Measurements from ENCODE around the gene MAP3K20. TPM values are rescaled to one million over a fixed set of nuclear protein-coding genes. Genes with fewer than 3 reads are reported as not detected.
A peak's percentile ranks its signal among the peaks of the same experiment; 100 is the strongest.

MAP3K20 gene
- 10 to 100 TPM in 4 of 8 experiments, 1 to 10 TPM in 4; 2.9 to 69.1 (median 13.4) TPM for total RNA-seq

- peak; percentile 78 to 91 (median 89) for ATAC-seq (replicated peaks in 6 of 8)
- Histone ChIP-seq H3K4me1 (replicated peaks in 1 of 2) (peaks cover 0 to 13% of the 10 kb centered on the region in 2 donors), H3K27ac (no peak within 1 kb of the TSS), H3K4me3 (peak within 1 kb of the TSS; percentile 62 to 90 (median 77))
- in situ Hi-C loops (cut with MboI; ENCODE audit: low pct_unique_long_range_greater_than_20kb in 2 of 9, low sequenced_read_pairs in 9 of 9, unreplicated experiment in 9 of 9): no loop called here
- 0% methylated on average over 6 to 11 of the region's 106 CpGs; no CpG with 5 or more reads in 7 of the 10 experiments for WGBS, 10 experiments
Observed at GRCh38 chr2:173075781-173076580, at the start of gene MAP3K20. TSS of gene MAP3K20 (plus strand) at chr2:173075846. CDS start at chr2:173091032, 15,186 bp downstream.

DNA sequence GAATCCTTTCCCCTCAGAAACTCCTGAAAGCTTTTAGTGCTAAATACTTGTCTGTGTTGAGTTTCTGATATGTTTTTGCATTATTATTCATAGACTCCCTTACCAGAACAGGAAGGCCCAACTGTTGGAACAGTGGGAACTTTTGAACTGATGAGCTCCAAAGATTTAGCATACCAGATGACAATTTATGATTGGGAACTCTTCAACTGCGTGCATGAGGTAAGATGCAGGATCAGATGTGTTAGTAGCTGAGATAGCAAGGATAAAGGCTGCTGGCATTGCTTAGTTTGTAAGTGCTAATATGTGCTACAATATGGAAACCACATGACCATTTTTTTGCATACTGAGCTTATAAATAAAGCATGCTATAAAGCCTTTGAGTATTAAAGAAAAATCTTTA lies 49.2 kb upstream of the MAP3K20 start:
- WGBS, 10 experiments: 100% methylated on average over 1 of the region's 1 CpG; no CpG with 5 or more reads in 8 of the 10 experiments
- peaks cover 4% of the 10 kb centered on the region in 2 donors for H3K4me1 ChIP-seq (replicated peaks in 1 of 2)
- H3K4me3 ChIP-seq: no peak overlapping the region
- peak in 3 of 8 experiments; percentile 19 to 83 (median 60) for ATAC-seq (replicated peaks in 6 of 8)
- H3K27ac ChIP-seq: no peak overlapping the region
- in situ Hi-C loops (cut with MboI; ENCODE audit: low pct_unique_long_range_greater_than_20kb in 2 of 9, low sequenced_read_pairs in 9 of 9, unreplicated experiment in 9 of 9): loop anchor here (10.0 to 25.0 kb wide), 5 partner anchors 186 to 1318 kb away; partner anchors contain the start of gene SP9 (in 2 of the 9)

GRCh38 chr2:173027181-173028128 lies 48.2 kb upstream of the MAP3K20 start:
- ATAC-seq (replicated peaks in 6 of 8): peak; percentile 74 to 85 (median 77)
- in situ Hi-C loops (cut with MboI; ENCODE audit: low pct_unique_long_range_greater_than_20kb in 2 of 9, low sequenced_read_pairs in 9 of 9, unreplicated experiment in 9 of 9): loop anchor here (10.0 to 25.0 kb wide), 5 partner anchors 185 to 1317 kb away; partner anchors contain the start of gene SP9 (in 2 of the 9)
- no peak overlapping the region for H3K27ac ChIP-seq
- H3K4me3 ChIP-seq: no peak overlapping the region
- WGBS, 10 experiments: 18 to 86% (median 36%) methylated on average over 1 to 8 of the region's 8 CpGs
- peaks cover 4% of the 10 kb centered on the region in 2 donors for H3K4me1 ChIP-seq (replicated peaks in 1 of 2)

GRCh38 chr2:173028141-173028540 lies 47.5 kb upstream of the MAP3K20 start:
- Histone ChIP-seq H3K4me3 (no peak overlapping the region), H3K4me1 (replicated peaks in 1 of 2) (peaks cover 4% of the 10 kb centered on the region in 2 donors), H3K27ac (no peak overlapping the region)
- in situ Hi-C loops (cut with MboI; ENCODE audit: low pct_unique_long_range_greater_than_20kb in 2 of 9, low sequenced_read_pairs in 9 of 9, unreplicated experiment in 9 of 9): loop anchor here (10.0 to 25.0 kb wide), 5 partner anchors 184 to 1317 kb away; partner anchors contain the start of gene SP9 (in 2 of the 9)
- ATAC-seq (replicated peaks in 6 of 8): no peak
- 17 to 100% (median 67%) methylated on average over 1 of the region's 1 CpG; no CpG with 5 or more reads in 3 of the 10 experiments for WGBS, 10 experiments

- no peak overlapping the region for H3K4me3 ChIP-seq
- peaks cover 4% of the 10 kb centered on the region in 2 donors for H3K4me1 ChIP-seq (replicated peaks in 1 of 2)
- no peak for ATAC-seq (replicated peaks in 6 of 8)
- WGBS, 10 experiments: 28 to 94% (median 70%) methylated on average over 2 to 5 of the region's 5 CpGs; no CpG with 5 or more reads in 1 of the 10 experiments
- in situ Hi-C loops (cut with MboI; ENCODE audit: low pct_unique_long_range_greater_than_20kb in 2 of 9, low sequenced_read_pairs in 9 of 9, unreplicated experiment in 9 of 9): loop anchor here (10.0 to 25.0 kb wide), 5 partner anchors 184 to 1316 kb away; partner anchors contain the start of gene SP9 (in 2 of the 9)
- no peak overlapping the region for H3K27ac ChIP-seq
Observed at GRCh38 chr2:173028671-173029070, 47.0 kb upstream of the MAP3K20 start.

GRCh38 chr2:173030561-173031490 lies 44.8 kb upstream of the MAP3K20 start:
- Histone ChIP-seq H3K27ac (no peak overlapping the region), H3K4me3 (no peak overlapping the region), H3K4me1 (replicated peaks in 1 of 2) (peaks cover 4% of the 10 kb centered on the region in 2 donors)
- in situ Hi-C loops (cut with MboI; ENCODE audit: low pct_unique_long_range_greater_than_20kb in 2 of 9, low sequenced_read_pairs in 9 of 9, unreplicated experiment in 9 of 9): loop anchor here in 7 of 9 experiments (25.0 kb wide), 3 partner anchors 181 to 1306 kb away; partner anchors contain the start of gene SP9 (in 2 of the 7)
- 78 to 94% (median 89%) methylated on average over 4 to 9 of the region's 9 CpGs for WGBS, 10 experiments
- ATAC-seq (replicated peaks in 6 of 8): no peak

DNA sequence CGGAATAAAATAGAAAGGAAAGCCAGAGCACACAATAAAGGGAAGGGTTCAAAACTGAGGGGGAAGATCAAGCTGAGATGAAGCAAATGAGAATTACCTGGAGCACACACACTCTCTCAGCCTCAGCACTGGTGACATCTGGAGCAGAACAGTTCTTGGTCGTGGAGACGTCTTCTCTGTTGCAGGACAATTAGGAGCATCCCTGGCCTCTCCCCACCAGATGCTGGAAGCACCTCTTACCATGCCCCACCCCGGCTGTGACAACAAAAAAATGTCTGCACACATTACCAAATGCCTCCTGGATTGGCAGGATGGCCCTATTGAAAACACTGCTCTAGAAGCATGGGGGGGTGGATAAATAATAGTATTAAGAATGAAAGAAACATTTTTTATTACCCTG lies 43.6 kb upstream of the MAP3K20 start:
- in situ Hi-C loops (cut with MboI; ENCODE audit: low pct_unique_long_range_greater_than_20kb in 2 of 9, low sequenced_read_pairs in 9 of 9, unreplicated experiment in 9 of 9): loop anchor here in 7 of 9 experiments (25.0 kb wide), 3 partner anchors 180 to 1305 kb away; partner anchors contain the start of gene SP9 (in 2 of the 7)
- ATAC-seq (replicated peaks in 6 of 8): no peak
- WGBS, 10 experiments: 33 to 100% (median 87%) methylated on average over 1 to 4 of the region's 4 CpGs; no CpG with 5 or more reads in 3 of the 10 experiments
- H3K27ac ChIP-seq: no peak overlapping the region
- peaks cover 4% of the 10 kb centered on the region in 2 donors for H3K4me1 ChIP-seq (replicated peaks in 1 of 2)
- H3K4me3 ChIP-seq: no peak overlapping the region

- ATAC-seq (replicated peaks in 6 of 8): peak in 2 of 8 experiments; percentile 31 to 66
- 20 to 100% (median 91%) methylated on average over 1 to 3 of the region's 3 CpGs; no CpG with 5 or more reads in 2 of the 10 experiments for WGBS, 10 experiments
- in situ Hi-C loops (cut with MboI; ENCODE audit: low pct_unique_long_range_greater_than_20kb in 2 of 9, low sequenced_read_pairs in 9 of 9, unreplicated experiment in 9 of 9): loop anchor here in 7 of 9 experiments (25.0 kb wide), 3 partner anchors 179 to 1304 kb away; partner anchors contain the start of gene SP9 (in 2 of the 7)
- H3K27ac ChIP-seq: no peak overlapping the region
- no peak overlapping the region for H3K4me3 ChIP-seq
- H3K4me1 ChIP-seq (replicated peaks in 1 of 2): no peaks in the 10 kb centered on the region
Observed at GRCh38 chr2:173033084-173033483, 42.6 kb upstream of the MAP3K20 start.

DNA sequence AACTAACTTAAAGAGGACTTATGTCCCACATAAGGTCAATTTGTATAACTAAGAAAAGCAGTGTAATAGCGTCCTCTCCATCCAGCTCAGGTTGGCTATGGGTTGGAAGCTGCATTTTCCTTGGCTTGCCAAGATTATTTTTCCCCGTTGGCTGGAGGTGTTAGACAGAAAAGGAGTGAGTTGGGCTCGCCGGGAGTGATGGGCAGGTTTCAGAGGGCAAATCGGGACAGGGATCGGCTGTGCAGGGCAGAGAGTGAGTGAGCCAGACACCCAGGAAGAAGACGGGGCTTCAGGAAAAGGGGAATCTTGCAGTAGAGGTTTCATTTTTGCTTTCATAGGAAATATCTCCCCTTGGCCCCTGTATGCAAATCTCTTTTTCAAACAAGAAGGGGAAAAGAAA lies 41.5 kb upstream of the MAP3K20 start:
- H3K27ac ChIP-seq: no peak overlapping the region
- WGBS, 10 experiments: 30 to 100% (median 79%) methylated on average over 1 to 6 of the region's 7 CpGs; no CpG with 5 or more reads in 1 of the 10 experiments
- in situ Hi-C loops (cut with MboI; ENCODE audit: low pct_unique_long_range_greater_than_20kb in 2 of 9, low sequenced_read_pairs in 9 of 9, unreplicated experiment in 9 of 9): loop anchor here in 7 of 9 experiments (25.0 kb wide), 3 partner anchors 178 to 1303 kb away; partner anchors contain the start of gene SP9 (in 2 of the 7)
- ATAC-seq (replicated peaks in 6 of 8): no peak
- H3K4me3 ChIP-seq: no peak overlapping the region
- H3K4me1 ChIP-seq (replicated peaks in 1 of 2): no peaks in the 10 kb centered on the region

DNA sequence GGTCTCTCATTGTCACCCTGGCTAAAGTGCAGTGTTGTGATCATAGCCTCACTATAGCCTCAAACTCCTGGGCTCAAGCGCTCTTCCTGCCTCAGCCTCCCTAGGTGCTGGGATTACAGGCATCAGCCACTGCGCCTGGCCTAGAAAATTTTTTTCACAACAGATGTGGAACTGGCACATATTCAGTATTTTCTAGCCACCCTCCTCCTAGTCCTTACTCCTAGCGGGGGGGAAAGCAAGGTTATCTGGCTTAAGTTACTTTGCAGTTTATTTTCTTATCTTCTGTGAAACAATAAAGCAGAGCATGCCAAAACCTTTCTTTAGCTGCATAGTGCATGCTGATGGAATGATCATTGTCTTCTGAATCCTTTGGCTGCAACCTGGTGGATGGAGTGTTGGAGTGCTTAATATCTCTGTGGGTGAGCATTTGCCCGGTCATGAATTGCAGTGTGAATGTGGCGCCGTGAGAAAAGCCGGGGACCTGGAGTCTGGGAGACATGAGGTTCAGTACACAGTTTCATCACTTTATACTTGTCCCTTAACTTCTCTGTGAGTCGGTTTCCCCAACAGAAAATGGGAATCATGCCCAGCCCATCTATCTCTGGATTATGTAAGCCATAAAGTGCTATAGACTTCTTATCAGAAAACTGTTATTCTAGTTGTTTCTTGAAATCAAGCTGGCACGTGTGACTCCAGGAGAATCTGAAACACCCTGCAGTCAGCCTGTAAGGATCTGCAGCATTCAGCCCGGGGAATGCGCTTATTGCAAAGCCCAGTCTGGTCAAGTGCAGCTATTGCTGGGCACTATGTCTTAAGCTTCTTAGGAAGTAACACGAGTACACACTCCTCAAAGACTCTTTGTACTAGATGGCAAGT lies 38.2 kb upstream of the MAP3K20 start:
- Histone ChIP-seq H3K4me1 (replicated peaks in 1 of 2) (no peaks in the 10 kb centered on the region), H3K27ac (no peak overlapping the region), H3K4me3 (no peak overlapping the region)
- whole genome bisulfite sequencing, 10 experiments: 69 to 96% (median 84%) methylated on average over 2 to 12 of the region's 12 CpGs
- in situ Hi-C loops (cut with MboI; ENCODE audit: low pct_unique_long_range_greater_than_20kb in 2 of 9, low sequenced_read_pairs in 9 of 9, unreplicated experiment in 9 of 9): loop anchor here in 7 of 9 experiments (25.0 kb wide), 3 partner anchors 175 to 1300 kb away; partner anchors contain the start of gene SP9 (in 2 of the 7)
- ATAC-seq (replicated peaks in 6 of 8): peak in 3 of 8 experiments; percentile 67 to 74 (median 71)

Measured in motor neuron (in vitro differentiated cells).